Measurements from ENCODE around the gene IFT25.

GRCh38 chr1:53911442-53911841 lies 34.1 kb downstream of the IFT25 start:
- TF ChIP-seq POLR2A (IDR thresholded peaks at IDR 0.05), result no peak
- TF ChIP-seq CTCF (IDR thresholded peaks at IDR 0.05), result no peak
